ENCODE results near the gene ZNF335. TPM values are rescaled to one million over a fixed set of nuclear protein-coding genes. Genes with fewer than 3 reads are reported as not detected.

The ZNF335 gene
- total and polyA plus RNA-seq, 2 of the 13 experiments (the other 11 are each of a cell fraction or from before 2014, with no cell fraction given): 9.7 to 13.7 TPM

GRCh38 chr20:45927071-45927878 is 44.7 kb downstream of the ZNF335 start (continued):
- TF ChIP-seq ZBTB14 (CRISPR knock-in tag; IDR thresholded peaks at IDR 0.05) (peak; percentile 42; the same call in 1 of the 2 replicates), NFIC (IDR thresholded peaks at IDR 0.05; ENCODE audit: low read length) (peak; percentile 48; the same call in 1 of the 2 replicates), HNRNPK (IDR thresholded peaks at IDR 0.05; ENCODE audit: low read depth, low read length, poor library complexity, severe bottlenecking) (no peak), SRY (CRISPR knock-in tag; IDR thresholded peaks at IDR 0.05) (peak; percentile 75; the same call in 1 of the 2 replicates), ZNF282 (IDR thresholded peaks at IDR 0.05; ENCODE audit: partially characterized antibody) (no peak), PTBP1 (IDR thresholded peaks at IDR 0.05; ENCODE audit: low read depth, low read length, poor library complexity, severe bottlenecking) (no peak), NFYB (CRISPR knock-in tag; IDR thresholded peaks at IDR 0.05) (peak; percentile 25; the same call in 1 of the 2 replicates), ZNF614 (CRISPR knock-in tag; IDR thresholded peaks at IDR 0.05; ENCODE audit: borderline replicate concordance) (peak; percentile 95; the same call in 1 of the 2 replicates), ZMAT5 (CRISPR knock-in tag; IDR thresholded peaks at IDR 0.05; ENCODE audit: borderline replicate concordance, low read depth) (no peak), FOXP4 (CRISPR knock-in tag; IDR thresholded peaks at IDR 0.05) (peak; percentile 98), ZNF710 (CRISPR knock-in tag; IDR thresholded peaks at IDR 0.05; ENCODE audit: borderline replicate concordance) (peak; percentile 89; the same call in 1 of the 2 replicates), HOXA7 (CRISPR knock-in tag; IDR thresholded peaks at IDR 0.05) (no peak), ZNF816 (CRISPR knock-in tag; IDR thresholded peaks at IDR 0.05; ENCODE audit: borderline replicate concordance) (0 out of 2 replicates have a peak, but pooled peaks have one; percentile 8), EP300 (IDR thresholded peaks at IDR 0.05; ENCODE audit: low read depth in 2 of 2, low read length in 2 of 2) (peak; percentile 63 to 93; a peak in 3 of 4 replicates), EP300 (CRISPR knock-in tag; IDR thresholded peaks at IDR 0.05; ENCODE audit: borderline replicate concordance) (no peak; the same call in 1 of the 2 replicates), PAWR (CRISPR knock-in tag; IDR thresholded peaks at IDR 0.05; ENCODE audit: borderline replicate concordance) (no peak), DNMT3B (CRISPR knock-in tag; conservative IDR thresholded peaks at IDR 0.05) (no peak), ATRX (CRISPR knock-in tag; IDR thresholded peaks at IDR 0.05; ENCODE audit: borderline replicate concordance) (no peak), ZNF337 (CRISPR knock-in tag; IDR thresholded peaks at IDR 0.05; ENCODE audit: borderline replicate concordance, low read depth) (0 out of 2 replicates have a peak, but pooled peaks have one; percentile 42), SP4 (CRISPR knock-in tag; IDR thresholded peaks at IDR 0.05) (peak; percentile 68; the same call in 1 of the 2 replicates), ZNF598 (CRISPR knock-in tag; IDR thresholded peaks at IDR 0.05; ENCODE audit: borderline replicate concordance) (peak; percentile 84), SUZ12 (IDR thresholded peaks at IDR 0.05; ENCODE audit: low read depth, low read length) (no peak), ZNF713 (CRISPR knock-in tag; IDR thresholded peaks at IDR 0.05) (peak; percentile 31; the same call in 1 of the 2 replicates)

Data from HepG2 (cell line).